H1 (cell line): Measurements from ENCODE around the gene DAPK1. TPM values are rescaled to one million over a fixed set of nuclear protein-coding genes. Genes with fewer than 3 reads are reported as not detected.

ENCODE experiments used
- HDAC6 ChIP-seq: IDR thresholded peaks from one replicate; pipeline ENCODE4 v1.7.1; 2012; ENCODE audit warnings: low read depth, mild to moderate bottlenecking, inconsistent platforms, low read length, moderate library complexity
- polyA plus RNA-seq, 7 experiments: library from polyadenylated mRNA; depleted of rRNA in 3 of 7; stranded (reverse) in 5 of 7; unstranded in 2 of 7; fragments of >200 nt in 5 of 7; fragments of 200-250 nt in 2 of 7; gene quantifications; 1 replicate in 5 of 7; 2 replicates in 1 of 7; 4 replicates in 1 of 7; pipeline versions ENCODE4 v1.2.1 to v1.2.3, GENCODE V29; 2011 to 2013; ENCODE audit warnings: missing spikeins in 2 of 7, mixed read lengths in 2 of 7
- total RNA-seq: library from RNA; stranded (reverse); fragmentation: NEBNext Ultra II Directional; extraction: Animal tissue kit (Norgen Biotek cat#: 25700); gene quantifications from 2 replicates; pipeline ENCODE4 v1.2.1, GENCODE V29; 2021

Gene DAPK1
- total and polyA plus RNA-seq, 2 of the 8 experiments (the other 6 are each of a cell fraction or from before 2014, with no cell fraction given): 62.4 to 131 TPM

- TF ChIP-seq HDAC6: no peak
Observed at GRCh38 chr9:87567001-87567400, 69.3 kb downstream of the DAPK1 start (continued).
